NCI-H82 (cell line): Measurements from ENCODE around the gene AMHR2.
"Not testable (repeated sequence)": the region's sequence is repeated elsewhere in the genome, so short reads cannot be mapped to it uniquely, and the experiment has no call there.

Experiments
- DNase-seq: peaks from one replicate; lab custom pipeline; 2025; lab: John Stamatoyannopoulos, UW

Gene AMHR2

DNA sequence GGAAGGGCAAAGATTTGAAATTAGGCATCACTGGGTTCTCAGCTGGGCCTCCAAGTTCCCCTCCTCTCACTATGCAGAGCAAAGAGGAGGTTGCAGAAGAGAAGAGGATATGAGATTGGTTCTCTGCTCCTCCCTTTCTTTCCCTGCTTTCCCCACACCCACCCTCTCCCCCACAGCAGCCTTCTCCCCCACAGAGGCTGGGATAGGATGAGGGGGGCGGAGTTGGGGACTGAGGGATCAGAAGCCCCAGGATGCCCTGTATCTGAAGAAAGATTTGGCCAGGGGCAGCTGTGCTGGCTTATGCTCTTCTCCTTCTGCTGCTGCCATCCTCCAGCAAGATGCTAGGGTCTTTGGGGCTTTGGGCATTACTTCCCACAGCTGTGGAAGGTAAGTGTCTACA lies at the start of gene AMHR2:
Gene AMHR2, plus strand, starts transcription at position 259 of the 400 bp plus-strand sequence. Its CDS starts 80 bp downstream, at position 339.
- peak; percentile 68 for DNase-seq

DNA sequence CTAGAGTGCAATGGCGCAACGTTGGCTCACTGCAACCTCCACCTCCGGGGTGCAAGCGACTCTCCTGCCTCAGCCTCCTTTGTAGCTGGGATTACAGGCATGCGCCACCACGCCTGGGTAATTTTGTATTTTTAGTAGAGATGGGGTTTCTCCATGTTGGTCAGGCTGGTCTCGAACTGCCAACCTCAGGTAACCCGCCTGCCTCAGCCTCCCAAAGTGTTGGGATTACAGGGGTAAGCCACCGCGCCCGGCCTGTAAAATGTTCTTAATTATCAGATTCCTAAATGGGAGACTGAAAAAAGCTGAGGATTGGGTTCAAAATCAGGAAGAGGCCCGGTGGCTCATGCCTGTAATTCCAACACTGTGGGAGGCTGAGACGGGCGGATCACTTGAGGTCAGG lies 49.4 kb upstream of the AMHR2 start:
- not testable (repeated sequence) for DNase-seq

- no peak for DNase-seq
Observed at GRCh38 chr12:53376747-53377146, 46.9 kb upstream of the AMHR2 start.

DNA sequence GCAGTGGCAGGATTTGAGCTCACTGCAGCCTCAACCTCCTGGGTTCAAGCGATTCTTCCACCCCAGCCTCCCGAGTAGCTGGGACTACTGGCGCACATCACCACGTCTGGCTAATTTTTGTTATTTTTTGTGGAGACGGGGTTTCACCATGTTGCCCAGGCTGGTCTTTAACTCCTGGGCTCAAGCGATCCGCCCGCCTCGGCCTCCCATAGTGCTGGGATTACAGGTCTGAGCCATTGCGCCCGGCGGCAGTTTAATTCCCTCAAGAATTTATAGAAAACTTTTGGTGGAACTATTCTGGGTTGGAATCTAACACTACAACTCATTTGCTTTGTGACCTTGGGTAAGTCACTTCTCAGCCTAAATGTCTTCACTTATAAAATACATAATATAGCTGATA lies 45.4 kb upstream of the AMHR2 start:
- DNase-seq = peak; percentile 32

DNA sequence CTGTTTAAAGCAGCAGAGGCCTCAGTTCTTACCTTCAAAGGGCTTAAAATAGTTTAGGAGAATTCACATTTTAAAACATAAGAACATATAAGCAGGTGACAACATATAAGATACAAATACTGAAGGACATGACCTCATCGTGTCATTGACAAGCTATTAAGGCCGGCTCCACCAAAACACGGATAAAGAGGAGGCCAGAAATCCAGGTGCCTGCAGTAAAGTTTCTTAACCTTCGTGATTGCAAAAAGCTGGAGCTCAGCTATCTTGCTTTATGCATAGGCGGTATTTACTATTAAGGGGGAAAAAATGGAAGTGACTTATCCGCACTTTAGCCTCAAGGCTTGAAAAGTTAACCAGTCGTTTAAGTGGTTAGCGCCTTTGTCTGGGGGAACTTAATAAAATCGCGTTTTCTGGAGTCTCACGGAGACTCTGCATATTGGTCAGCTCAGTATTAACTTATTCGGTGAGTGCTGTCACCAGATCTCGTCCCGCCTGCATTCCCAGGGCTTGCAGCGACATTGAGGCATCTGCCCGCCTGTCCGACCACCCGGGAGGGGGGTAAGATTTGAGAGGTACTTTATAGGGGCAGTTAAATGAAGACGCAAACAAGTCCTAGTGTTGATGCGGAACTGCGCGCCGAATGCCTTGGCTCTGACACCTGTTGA lies 44.8 kb upstream of the AMHR2 start:
- peak; percentile 45 for DNase-seq

DNA sequence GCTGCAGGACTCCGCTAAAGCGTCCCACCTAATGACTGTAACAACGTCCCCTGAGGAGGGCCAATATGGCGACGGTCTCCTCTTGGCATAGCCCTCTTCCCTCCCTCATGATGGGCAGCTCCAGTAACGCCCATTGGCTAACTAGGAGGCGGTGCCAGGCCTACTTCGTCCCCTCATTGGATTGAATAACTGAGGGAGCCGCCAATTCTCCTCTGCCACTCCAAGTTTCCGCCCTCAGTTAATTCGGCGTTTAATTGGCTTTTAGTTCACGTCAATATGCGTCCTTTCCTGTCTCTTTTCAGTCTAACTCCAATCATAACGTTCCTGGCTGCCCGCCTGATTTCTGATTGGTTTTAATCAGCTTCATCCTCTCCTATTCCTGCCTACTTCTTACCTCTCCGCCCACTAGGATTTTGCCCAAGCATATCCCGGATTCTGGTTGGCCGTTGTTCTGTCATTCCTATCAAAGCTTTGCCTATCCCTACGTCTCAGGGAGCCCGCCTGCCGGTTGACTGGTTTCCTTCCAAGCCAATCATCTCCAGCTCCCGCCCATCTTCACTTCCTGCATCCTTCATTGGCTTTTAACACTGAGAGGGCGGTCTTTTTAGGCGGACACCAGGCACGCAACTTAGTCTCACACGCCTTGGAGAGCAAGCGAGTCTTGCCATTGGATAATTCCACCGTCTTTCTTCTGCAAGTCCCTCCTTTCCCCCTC lies 44.1 kb upstream of the AMHR2 start:
- DNase-seq = peak; percentile 100

- DNase-seq = peak; percentile 93
Observed at GRCh38 chr12:53380104-53380793, 43.4 kb upstream of the AMHR2 start, which contains the start of gene SP1. TSS of gene SP1 (plus strand) at chr12:53380176. CDS start at chr12:53380292, 116 bp downstream.

GRCh38 chr12:53380794-53381730 lies 42.6 kb upstream of the AMHR2 start:
- DNase-seq = peak; percentile 42

GRCh38 chr12:53381731-53382630 lies 41.7 kb upstream of the AMHR2 start:
- DNase-seq = peak; percentile 62

GRCh38 chr12:53383258-53383657 lies 40.4 kb upstream of the AMHR2 start:
- DNase-seq = no peak

- DNase-seq = not testable (repeated sequence)
Observed at GRCh38 chr12:53386381-53386780, 37.3 kb upstream of the AMHR2 start.

- DNase-seq = no peak
Observed at GRCh38 chr12:53388932-53389331, 34.7 kb upstream of the AMHR2 start.

- DNase-seq = no peak
Observed at GRCh38 chr12:53389702-53390101, 34.0 kb upstream of the AMHR2 start.

- no peak for DNase-seq
Observed at GRCh38 chr12:53391724-53392123, 31.9 kb upstream of the AMHR2 start.

GRCh38 chr12:53399896-53400295 lies 23.8 kb upstream of the AMHR2 start:
- DNase-seq = no peak

- not testable (repeated sequence) for DNase-seq
Observed at GRCh38 chr12:53402351-53402750, 21.3 kb upstream of the AMHR2 start.

DNA sequence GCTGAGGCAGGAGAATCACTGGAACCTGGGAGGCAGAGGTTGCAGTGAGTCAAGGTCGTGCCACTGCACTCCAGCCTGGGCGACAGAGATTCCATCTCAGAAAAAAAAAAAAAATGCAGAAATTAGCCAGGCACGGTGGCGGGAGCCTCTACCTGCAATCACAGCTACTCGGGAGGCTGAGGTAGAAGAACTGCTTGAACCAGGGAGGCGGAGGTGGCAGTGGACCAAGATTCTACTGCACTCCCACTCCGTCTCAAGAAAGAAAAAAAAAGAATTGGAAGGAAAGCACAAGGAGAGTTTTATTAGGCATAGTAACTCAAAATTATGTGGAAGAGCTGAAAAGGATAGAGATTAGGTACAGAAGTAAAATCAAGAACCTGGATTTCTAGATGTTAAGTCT lies 20.8 kb upstream of the AMHR2 start:
- no peak for DNase-seq

GRCh38 chr12:53410951-53411350 lies 12.7 kb upstream of the AMHR2 start:
- no peak for DNase-seq

DNA sequence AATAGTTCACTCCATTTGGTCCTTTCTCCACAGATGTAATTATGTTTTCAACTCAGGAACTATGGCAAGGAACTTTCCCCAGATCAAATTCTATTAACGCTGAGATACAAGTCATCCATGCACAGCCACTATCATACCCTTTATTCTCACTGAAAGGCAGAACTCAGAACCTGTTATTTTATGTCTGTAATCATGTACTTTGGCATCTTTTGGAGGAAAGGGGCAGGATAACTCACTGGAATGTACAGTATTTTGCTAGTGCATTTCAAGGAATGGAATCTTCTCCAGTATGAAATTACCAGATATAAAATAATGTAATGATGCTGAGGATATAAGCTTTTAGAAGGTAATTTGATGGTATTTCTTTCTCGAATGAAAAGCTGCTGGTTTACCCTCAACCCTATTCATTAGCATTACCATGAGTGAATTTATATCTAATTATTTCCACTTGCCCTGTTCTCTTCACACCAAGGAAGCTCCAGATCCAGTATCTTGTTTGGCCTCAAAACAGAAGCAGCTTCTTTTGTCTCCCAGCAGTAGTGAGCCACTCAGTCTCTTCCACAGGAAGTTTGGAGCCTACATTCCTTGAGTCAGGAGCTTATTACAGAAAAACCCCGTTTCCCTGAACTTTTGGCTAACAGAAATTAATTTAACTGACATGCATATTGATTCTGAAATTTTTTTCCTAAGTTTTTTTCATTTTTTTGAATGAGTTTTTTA lies 10.0 kb upstream of the AMHR2 start:
- no peak for DNase-seq
